ENCODE results near the gene TTC39A.
A peak's percentile ranks its signal among the peaks of the same experiment; 100 is the strongest.

TTC39A gene

DNA sequence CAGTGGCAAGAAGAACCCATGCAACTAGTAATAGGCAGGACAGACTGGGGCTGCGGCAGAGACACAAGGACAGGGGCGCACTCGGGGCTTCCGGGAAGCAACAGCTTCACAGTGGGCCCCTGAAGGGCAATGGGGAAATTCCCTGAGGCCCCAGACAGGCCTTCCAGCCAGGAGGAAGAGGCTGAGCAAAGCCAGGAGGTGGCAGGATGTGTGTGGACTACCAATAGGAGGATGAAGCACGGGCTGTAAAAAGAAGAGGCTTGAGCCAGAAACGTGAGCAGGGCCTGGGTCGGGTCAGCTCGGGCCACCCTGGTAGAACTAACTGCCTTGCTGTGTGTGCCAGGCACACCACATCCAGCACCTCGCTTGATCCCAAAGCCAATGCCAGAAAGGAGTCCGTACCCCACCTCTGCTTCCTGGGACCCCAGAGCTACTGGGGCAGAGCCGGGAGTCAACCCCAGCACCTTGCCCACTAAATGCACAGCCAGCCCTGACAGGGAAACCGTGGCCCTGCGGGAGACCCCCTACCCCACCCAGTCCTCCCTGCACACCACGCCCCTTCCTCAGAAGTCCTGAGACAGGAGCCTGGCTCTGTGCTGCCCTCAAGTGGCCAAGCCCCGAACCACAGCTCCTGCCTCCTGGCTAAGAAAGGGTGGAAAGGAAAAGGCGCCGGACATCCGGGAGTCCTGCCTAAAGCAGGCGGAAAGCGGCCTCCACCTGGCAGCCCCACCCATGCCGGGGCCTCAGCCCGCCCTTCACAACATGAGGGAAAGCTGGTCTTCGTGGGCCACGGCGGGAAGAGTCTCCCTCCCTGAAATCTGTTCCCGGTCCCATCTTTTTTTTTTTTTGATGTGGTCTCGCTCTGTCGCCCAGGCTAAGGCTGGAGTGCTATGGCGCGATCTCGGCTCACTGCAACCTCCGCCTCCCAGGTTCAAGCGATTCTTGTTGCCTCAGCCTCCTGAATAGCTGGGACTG lies 33.7 kb downstream of the TTC39A start:
- peak; percentile 42 to 65 (median 49) for DNase-seq

DNA sequence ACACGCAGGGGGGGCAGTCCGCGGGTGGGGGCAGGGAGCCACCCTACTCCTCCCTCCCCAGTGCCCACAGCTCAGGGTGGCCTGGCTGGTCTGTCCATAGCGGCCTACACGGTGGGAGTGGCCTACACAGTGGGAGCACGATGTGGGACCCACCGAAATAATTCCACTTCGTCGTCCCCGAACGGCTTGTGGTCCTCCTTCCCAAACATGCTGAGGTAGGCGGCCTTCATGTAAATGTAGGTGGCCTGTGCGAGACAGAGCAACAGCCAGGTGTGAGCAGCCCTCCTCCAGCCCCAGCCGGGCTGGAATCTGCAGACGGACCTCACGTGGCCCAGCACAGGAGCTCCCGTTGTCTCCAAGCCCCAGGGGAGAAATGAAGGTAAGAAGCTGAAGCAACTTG lies 34.4 kb downstream of the TTC39A start:
- no peak for DNase-seq

DNA sequence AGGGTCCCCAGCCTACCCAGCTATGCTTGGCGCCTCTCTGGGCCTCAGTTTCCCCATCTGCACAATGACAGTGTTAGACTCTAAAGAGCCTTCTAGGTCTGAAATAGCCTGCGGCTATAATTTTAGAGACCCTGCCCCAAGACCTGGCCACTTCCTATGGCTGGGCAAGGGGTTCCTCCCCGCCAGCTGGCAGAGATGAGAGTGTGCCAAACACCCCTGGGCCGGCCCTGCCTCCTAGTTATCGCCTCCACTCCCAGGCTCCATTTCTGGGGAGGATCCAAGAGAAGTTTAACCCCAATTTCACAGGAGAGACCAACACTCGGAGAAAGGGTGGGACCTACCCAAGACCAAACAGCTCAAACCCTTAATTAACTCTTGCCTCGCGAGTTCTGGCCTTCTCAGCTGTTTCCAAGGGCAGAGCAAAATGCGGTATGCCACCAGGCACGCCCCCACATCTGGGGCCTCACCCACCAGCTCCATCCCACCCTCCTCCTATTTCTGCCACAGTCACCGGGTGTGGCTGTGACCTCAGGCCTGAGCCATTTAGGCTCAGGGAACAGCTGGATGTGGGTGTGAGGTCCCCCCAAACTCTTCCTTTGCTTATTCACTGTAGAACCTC lies 35.7 kb downstream of the TTC39A start:
- DNase-seq: no peak

GRCh38 chr1:51293898-51294515 lies 36.4 kb downstream of the TTC39A start:
- no peak for DNase-seq

DNA sequence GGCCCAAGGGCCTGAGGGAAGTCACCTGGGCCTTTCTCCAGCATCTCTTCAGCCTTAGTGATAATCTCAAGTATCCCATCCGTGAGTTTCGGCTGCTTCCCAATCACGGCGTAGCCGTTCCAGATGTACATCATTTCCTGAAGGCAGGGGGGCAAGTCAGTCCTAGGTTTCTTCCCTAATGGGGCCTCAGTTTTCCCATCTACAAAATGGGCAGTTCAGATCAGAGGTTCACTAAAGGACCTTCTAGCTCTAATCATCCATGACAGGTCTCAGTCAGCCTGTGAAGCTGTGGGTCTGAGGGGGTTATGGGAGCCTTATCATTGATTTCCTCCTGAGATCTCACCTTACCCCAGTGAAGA lies 39.9 kb downstream of the TTC39A start:
- no peak for DNase-seq

- DNase-seq: no peak
These were observed 40.5 kb downstream of the TTC39A start for GRCh38 chr1:51289676-51290488.

DNA sequence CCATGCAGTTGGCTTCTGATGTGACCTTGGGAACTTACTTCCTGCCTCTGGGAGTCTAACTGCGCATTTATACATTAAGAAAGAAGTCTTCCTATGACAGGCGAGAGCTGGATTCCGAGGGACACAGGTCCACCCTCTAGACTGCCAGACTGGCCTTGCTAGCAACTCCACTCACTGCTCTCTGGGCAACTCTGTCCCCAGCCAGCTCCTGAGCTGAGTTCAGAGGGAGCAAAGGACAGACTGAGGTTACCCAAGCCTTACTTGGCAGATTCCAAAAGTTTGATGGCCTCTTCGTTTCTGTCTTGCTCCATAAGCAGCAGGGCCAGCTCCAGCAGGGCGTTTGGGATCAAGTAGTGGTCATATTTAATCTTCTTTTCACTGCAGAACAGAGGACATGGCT lies 41.8 kb downstream of the TTC39A start:
- no peak for DNase-seq

DNA sequence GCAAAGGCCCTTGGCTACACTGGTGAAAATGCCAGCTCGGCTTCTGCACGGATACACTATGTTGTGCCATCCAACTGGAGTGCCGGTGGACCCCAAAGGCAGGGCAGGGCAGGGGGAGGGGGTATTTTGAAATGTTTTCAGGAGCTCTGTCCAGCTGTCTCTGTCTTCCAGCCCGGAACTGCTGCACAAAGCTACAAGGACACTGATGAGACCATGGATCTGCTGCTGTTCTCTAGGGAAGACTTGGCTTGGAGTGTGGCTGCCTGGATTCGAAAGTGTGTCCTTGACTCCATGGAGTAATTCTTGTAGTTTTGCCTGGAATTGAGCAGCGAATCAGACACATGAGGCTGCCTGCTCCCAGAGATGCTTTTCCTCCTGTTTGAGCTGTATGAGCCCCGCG lies 42.4 kb downstream of the TTC39A start:
- DNase-seq: no peak

- peak in 1 of 5 donors; percentile 56 for DNase-seq
These were observed 45.3 kb downstream of the TTC39A start for GRCh38 chr1:51285055-51285454.

GRCh38 chr1:51284487-51284954 lies 45.8 kb downstream of the TTC39A start:
- DNase-seq: no peak

GRCh38 chr1:51283979-51284378 lies 46.4 kb downstream of the TTC39A start:
- DNase-seq: no peak

DNA sequence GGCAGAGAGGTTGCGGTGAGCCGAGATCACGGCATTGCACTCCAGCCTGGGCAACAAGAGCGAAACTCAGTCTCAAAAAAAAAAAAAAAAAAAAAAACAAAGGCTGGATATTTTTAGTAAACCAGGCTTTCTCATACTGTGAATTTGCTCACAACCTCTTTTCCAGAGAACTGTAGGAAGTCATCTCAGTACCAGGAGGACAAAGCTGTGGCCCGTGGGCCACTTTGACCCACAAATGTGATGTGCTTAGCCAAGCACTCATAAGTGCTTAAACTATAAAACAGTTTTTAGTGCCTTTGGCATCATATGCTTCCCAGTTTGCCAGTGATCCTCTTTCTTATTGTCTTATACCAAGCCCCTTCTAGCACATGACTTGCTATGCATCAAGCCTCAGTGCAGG lies 47.8 kb downstream of the TTC39A start:
- no peak for DNase-seq

GRCh38 chr1:51281807-51282206 lies 48.6 kb downstream of the TTC39A start:
- DNase-seq: no peak

DNA sequence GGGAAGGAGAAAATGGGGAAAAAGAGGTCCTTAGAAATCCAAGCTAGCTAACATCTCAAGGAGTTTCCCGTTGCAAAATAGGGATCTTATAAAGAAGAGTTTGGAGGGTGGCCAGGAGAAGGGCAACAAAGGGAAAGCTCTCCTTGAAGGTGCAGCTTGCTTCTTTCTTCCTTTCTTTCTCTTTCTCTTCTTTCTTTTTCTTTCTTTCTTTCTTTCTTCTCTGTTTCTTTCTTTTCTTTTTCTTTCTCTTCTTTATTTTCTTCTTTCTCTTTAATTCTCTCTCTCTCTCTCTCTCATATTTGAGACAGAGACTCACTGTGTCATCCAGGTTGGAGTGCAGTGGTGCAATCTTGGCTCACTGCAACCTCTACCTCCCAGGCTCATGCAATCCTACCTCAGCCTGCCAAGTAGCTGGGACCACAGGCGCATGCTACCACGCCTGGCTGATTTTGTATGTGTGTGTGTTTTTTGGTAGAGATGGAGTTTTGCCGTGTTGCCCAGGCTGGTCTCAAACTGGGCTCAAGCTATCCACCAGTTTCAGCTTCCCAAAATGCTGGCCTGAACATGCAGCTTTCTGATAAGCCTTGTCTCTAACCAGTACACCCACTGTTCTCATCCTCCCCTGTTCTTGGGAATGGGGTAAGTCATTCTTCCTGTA lies 49.9 kb downstream of the TTC39A start:
- DNase-seq: no peak

GRCh38 chr1:51276286-51276685 lies 54.1 kb downstream of the TTC39A start:
- no peak for DNase-seq

DNA sequence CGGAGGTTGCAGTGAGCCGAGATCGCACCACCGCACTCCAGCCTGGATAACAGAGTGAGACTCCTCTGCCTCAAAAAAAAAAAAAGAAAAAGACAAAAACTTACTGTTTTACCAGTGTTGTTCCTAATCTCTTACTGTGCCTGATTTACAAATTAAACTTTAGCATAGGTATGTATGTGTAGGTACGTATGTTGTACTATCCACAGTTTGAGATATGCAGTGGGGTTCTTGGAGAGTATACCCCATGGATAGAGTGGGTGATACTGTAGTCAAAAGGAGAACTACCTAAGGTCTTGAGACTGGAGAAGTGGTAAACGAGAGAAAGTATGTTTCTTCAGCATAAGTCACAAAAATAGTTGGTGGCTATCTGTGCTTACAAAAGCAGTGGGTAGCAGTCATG lies 55.7 kb downstream of the TTC39A start:
- DNase-seq: no peak

DNA sequence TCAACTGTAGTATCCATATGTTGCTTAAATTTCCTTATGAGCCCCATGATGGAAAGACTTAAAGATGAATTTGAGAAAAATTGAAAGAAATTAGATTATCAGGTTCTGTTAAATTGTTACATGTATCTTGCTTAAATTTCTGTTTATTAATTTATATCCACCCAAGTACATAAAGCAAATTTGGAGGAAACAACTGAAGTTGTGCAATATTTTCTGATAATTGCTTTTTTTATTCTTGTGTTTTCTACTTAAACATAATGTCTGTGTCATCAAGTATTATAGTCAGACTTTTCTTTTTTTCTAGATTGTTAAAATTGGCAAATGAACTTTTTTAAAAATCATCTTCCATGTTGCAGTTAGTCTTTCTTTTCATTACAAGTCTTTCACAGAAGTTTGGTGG lies 57.4 kb downstream of the TTC39A start:
- no peak for DNase-seq

- DNase-seq: no peak
These were observed 59.6 kb downstream of the TTC39A start for GRCh38 chr1:51270751-51271150.

GRCh38 chr1:51268634-51269033 lies 61.7 kb downstream of the TTC39A start:
- no peak for DNase-seq

GRCh38 chr1:51266791-51267190 lies 63.6 kb downstream of the TTC39A start:
- no peak for DNase-seq

DNA sequence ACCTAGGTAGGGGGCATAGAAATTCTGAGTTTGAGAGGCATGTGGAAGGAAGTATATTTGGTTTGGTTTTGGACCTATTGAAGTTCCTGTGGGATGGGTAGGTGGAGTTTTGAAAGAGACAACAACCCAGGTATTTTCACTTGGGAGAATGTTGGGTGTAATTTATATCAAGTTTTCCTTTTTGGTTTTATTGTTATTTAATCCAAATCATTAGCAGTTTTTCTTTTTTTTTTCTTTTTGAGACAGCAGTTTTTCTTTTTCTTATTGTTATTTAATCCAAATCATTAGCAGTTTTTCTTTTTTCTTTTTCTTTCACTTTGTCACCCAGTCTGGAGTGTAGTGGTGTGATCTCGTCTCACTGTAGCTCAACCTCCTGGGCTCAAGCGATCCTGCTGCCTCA lies 64.2 kb downstream of the TTC39A start:
- DNase-seq: no peak

DNA sequence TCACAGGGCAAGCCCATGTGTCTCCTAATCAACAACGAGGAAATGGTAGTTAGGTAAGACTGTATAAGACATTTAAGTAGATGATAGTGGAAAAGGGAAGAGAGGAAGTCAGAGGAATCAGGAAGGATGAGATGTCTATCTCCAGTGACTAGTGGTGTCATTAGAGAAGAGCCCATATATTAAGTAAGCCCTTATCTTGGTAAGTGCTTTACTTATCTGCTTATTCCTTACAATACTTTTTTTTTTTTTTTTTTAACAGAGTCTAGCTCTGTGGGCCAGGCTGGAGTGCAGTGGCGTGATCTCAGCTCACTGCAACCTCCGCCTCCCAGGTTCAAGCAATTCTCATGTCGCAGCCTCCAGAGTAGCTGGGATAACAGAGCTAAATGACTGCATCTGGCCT lies 64.7 kb downstream of the TTC39A start:
- no peak for DNase-seq
